NB4 (cell line): ENCODE measurements around the gene MEG3.

Experiments used
- MAX ChIP-seq: IDR thresholded peaks from 2 replicates; pipeline ENCODE4 v1.6.1; 2011; ENCODE audit warnings: low read depth, low read length
- MYC ChIP-seq: IDR thresholded peaks from 2 replicates; pipeline ENCODE4 v1.6.1; 2011; ENCODE audit warnings: low read depth, low read length
- POLR2A ChIP-seq: IDR thresholded peaks from 2 replicates; pipeline ENCODE4 v1.6.1; 2011; ENCODE audit warnings: mild to moderate bottlenecking; ENCODE audit not compliant: insufficient read length; ENCODE audit errors: extremely low read depth
- TF ChIP-seq, protein P1 (sequence below): IDR thresholded peaks from one replicate; pipeline ENCODE4 v1.5.1; 2012; ENCODE audit warnings: low read depth, low read length

- TF ChIP-seq POLR2A, result no peak
- TF ChIP-seq, protein P1, sequence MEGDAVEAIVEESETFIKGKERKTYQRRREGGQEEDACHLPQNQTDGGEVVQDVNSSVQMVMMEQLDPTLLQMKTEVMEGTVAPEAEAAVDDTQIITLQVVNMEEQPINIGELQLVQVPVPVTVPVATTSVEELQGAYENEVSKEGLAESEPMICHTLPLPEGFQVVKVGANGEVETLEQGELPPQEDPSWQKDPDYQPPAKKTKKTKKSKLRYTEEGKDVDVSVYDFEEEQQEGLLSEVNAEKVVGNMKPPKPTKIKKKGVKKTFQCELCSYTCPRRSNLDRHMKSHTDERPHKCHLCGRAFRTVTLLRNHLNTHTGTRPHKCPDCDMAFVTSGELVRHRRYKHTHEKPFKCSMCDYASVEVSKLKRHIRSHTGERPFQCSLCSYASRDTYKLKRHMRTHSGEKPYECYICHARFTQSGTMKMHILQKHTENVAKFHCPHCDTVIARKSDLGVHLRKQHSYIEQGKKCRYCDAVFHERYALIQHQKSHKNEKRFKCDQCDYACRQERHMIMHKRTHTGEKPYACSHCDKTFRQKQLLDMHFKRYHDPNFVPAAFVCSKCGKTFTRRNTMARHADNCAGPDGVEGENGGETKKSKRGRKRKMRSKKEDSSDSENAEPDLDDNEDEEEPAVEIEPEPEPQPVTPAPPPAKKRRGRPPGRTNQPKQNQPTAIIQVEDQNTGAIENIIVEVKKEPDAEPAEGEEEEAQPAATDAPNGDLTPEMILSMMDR, result no peak
- TF ChIP-seq MYC, result no peak
- no peak for TF ChIP-seq MAX
Measured at GRCh38 chr14:100896369-100897060, 70.6 kb downstream of the MEG3 start.
